GM23338 (cell line): ENCODE results near the gene ABHD17B. TPM values are rescaled to one million over a fixed set of nuclear protein-coding genes. Genes with fewer than 3 reads are reported as not detected.

Source experiments
- ATAC-seq: fragments of 200-7000 bp; cut with Tn5 transposase; 3 replicates; pipeline ENCODE4 v1.9.1; 2020
- DNase-seq: peaks from one replicate; pipeline ENCODE4 v3.0.0-alpha.2; 2015; ENCODE audit warnings: low spot score
- H2AFZ ChIP-seq: fragments of 200-600 bp; sonication (generic); 2 replicates; pipeline ENCODE4 v1.8.0; 2016; ENCODE audit warnings: antibody characterized with exemption, mild to moderate bottlenecking, moderate library complexity
- H3F3A ChIP-seq: fragments of 200-600 bp; sonication (generic); replicated peaks from 2 replicates; pipeline ENCODE4 v1.8.0; 2017; ENCODE audit warnings: antibody characterized with exemption, mixed run types, low read depth
- H3K27ac ChIP-seq: fragments of 200-600 bp; sonication (generic); 2 replicates; pipeline ENCODE4 v1.6.1; 2016; ENCODE audit warnings: low read depth
- H3K27me3 ChIP-seq: fragments of 200-600 bp; sonication (generic); 2 replicates; pipeline ENCODE4 v1.8.0; 2016; ENCODE audit warnings: mild to moderate bottlenecking, mixed run types, moderate library complexity; ENCODE audit not compliant: insufficient read depth
- H3K36me3 ChIP-seq: fragments of 200-600 bp; sonication (generic); 2 replicates; pipeline ENCODE4 v1.8.0; 2016; ENCODE audit warnings: mild to moderate bottlenecking; ENCODE audit not compliant: insufficient read depth
- H3K4me1 ChIP-seq: fragments of 200-600 bp; sonication (generic); 2 replicates; pipeline ENCODE4 v1.8.0; 2016; ENCODE audit warnings: mild to moderate bottlenecking, moderate library complexity; ENCODE audit not compliant: insufficient read depth
- H3K4me2 ChIP-seq: fragments of 200-600 bp; sonication (generic); 2 replicates; pipeline ENCODE4 v1.7.1; 2017; ENCODE audit warnings: mixed run types
- H3K4me3 ChIP-seq: fragments of 200-600 bp; sonication (generic); 2 replicates; pipeline ENCODE4 v1.6.1; 2016; ENCODE audit warnings: mixed run types
- H3K79me2 ChIP-seq: fragments of 200-600 bp; sonication (generic); replicated peaks from 2 replicates; pipeline ENCODE4 v1.8.0; 2017; ENCODE audit warnings: mild to moderate bottlenecking; ENCODE audit not compliant: insufficient read depth
- H3K9me2 ChIP-seq: fragments of 200-600 bp; sonication (generic); 2 replicates; pipeline ENCODE4 v1.8.0; 2017; ENCODE audit not compliant: insufficient read depth
- H4K20me1 ChIP-seq: fragments of 200-600 bp; sonication (generic); replicated peaks from 2 replicates; pipeline ENCODE4 v1.8.0; 2017; ENCODE audit warnings: mild to moderate bottlenecking; ENCODE audit not compliant: insufficient read depth
- H3K27ac Mint-ChIP-seq: 2 replicates; pipeline ENCODE4 v1.8.0; 2020; ENCODE audit warnings: inconsistent platforms, mild to moderate bottlenecking, moderate library complexity, mixed read lengths
- H3K27me3 Mint-ChIP-seq: 3 replicates; pipeline ENCODE4 v1.8.0; 2022; ENCODE audit warnings: low read depth, mild to moderate bottlenecking, moderate library complexity, mixed read lengths, inconsistent platforms; ENCODE audit not compliant: insufficient read depth, poor library complexity
- H3K36me3 Mint-ChIP-seq: 3 replicates; pipeline ENCODE4 v1.8.0; 2021; ENCODE audit warnings: low read depth, mild to moderate bottlenecking, inconsistent platforms, moderate library complexity, mixed read lengths
- H3K4me1 Mint-ChIP-seq: 3 replicates; pipeline ENCODE4 v1.8.0; 2020; ENCODE audit warnings: mild to moderate bottlenecking, inconsistent platforms, mixed read lengths
- H3K4me3 Mint-ChIP-seq: 3 replicates; pipeline ENCODE4 v1.8.0; 2021; ENCODE audit warnings: moderate library complexity, mild to moderate bottlenecking, inconsistent platforms, mixed read lengths
- H3K9me3 Mint-ChIP-seq: 3 replicates; pipeline ENCODE4 v1.8.0; 2020; ENCODE audit warnings: moderate library complexity, mild to moderate bottlenecking, inconsistent platforms, mixed read lengths
- CREB1 ChIP-seq: fragments of 250-450 bp; sonication (Bioruptor Pico); IDR thresholded peaks from 2 replicates; pipeline ENCODE4 v1.5.0; 2020; ENCODE audit warnings: low read depth, mild to moderate bottlenecking, moderate library complexity
- CTCF ChIP-seq, 2 experiments: fragments of 200-600 bp in 1 of 2; sonication (generic) in 1 of 2; conservative IDR thresholded peaks; 2 replicates each; pipeline versions ENCODE4 v1.5.1 to v1.6.1; 2016 to 2017; ENCODE audit warnings: antibody characterized with exemption in 2 of 2, low read depth in 2 of 2, mild to moderate bottlenecking in 2 of 2, moderate library complexity in 1 of 2
- EZH2 ChIP-seq: fragments of 200-600 bp; sonication (generic); IDR thresholded peaks from one replicate; pipeline ENCODE4 v1.8.0; 2017; ENCODE audit warnings: antibody characterized with exemption, mild to moderate bottlenecking, low read depth; ENCODE audit not compliant: unreplicated experiment
- EZH2phosphoT487 ChIP-seq: fragments of 200-600 bp; sonication (generic); IDR thresholded peaks from one replicate; pipeline ENCODE4 v1.8.1; 2018; ENCODE audit warnings: antibody characterized with exemption; ENCODE audit not compliant: unreplicated experiment
- JUNB ChIP-seq: IDR thresholded peaks from one replicate; pipeline ENCODE4 v1.6.1; 2016; ENCODE audit warnings: antibody characterized with exemption; ENCODE audit not compliant: unreplicated experiment
- NANOG ChIP-seq: IDR thresholded peaks from 2 replicates; pipeline ENCODE4 v1.6.1; 2016; ENCODE audit warnings: antibody characterized with exemption, borderline replicate concordance
- POLR2AphosphoS5 ChIP-seq: IDR thresholded peaks from 2 replicates; pipeline ENCODE4 v1.6.1; 2016; ENCODE audit warnings: antibody characterized with exemption, low read depth
- STAT1 ChIP-seq: IDR thresholded peaks from one replicate; pipeline ENCODE4 v1.6.1; 2016; ENCODE audit warnings: antibody characterized with exemption; ENCODE audit not compliant: unreplicated experiment
- ZNF114 ChIP-seq: fragments of 250-450 bp; sonication (Bioruptor Pico); IDR thresholded peaks from 2 replicates; pipeline ENCODE4 v1.5.0; 2020; ENCODE audit warnings: mild to moderate bottlenecking, moderate library complexity
- ZNF331 ChIP-seq: fragments of 250-450 bp; sonication (Bioruptor Pico); IDR thresholded peaks from 2 replicates; pipeline ENCODE4 v1.5.0; 2020; ENCODE audit warnings: low read depth, mild to moderate bottlenecking, moderate library complexity
- polyA plus RNA-seq: library from polyadenylated mRNA; unstranded; fragments of >200 nt; fragmentation: Nextera tagmentation; extraction: Ambion mirVana; gene quantifications from 2 replicates; pipeline ENCODE4 v1.2.1, GENCODE V29; 2016
- total RNA-seq: library from RNA; depleted of rRNA; stranded (reverse); fragments of >200 nt; shearing (Covaris generic); gene quantifications from 2 replicates; pipeline ENCODE4 v1.2.3, GENCODE V29; 2014
- TF ChIP-seq, protein P1 (sequence below): IDR thresholded peaks from one replicate; pipeline ENCODE4 v1.6.1; 2018; ENCODE audit warnings: antibody characterized with exemption; ENCODE audit not compliant: unreplicated experiment
- TF ChIP-seq, protein P2 (sequence below): IDR thresholded peaks from 2 replicates; pipeline ENCODE4 v1.6.1; 2016; ENCODE audit warnings: antibody characterized with exemption

Gene ABHD17B
- total and polyA plus RNA-seq, 2 experiments from 2014 or later, result 32.2 to 112 TPM

DNA sequence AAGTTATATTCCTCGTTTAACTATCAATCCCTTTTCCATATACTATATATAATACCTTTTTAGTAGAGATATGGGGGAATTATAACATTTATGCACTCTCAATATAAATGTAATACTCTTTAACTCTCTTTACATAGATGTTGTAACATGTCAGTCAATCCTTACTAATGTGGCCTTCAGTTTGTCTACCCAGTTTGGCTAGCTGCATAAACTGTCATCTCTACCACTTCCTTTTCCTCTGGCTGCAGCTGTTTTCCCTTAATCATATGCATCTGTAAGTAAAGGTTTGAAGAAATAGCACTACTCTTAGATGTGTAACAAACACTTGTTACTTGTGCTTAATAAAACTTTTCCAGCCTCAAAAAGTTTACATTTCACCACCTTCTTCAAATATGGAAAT, 13.4 kb downstream of the ABHD17B start (continued):
- TF ChIP-seq, protein P1, sequence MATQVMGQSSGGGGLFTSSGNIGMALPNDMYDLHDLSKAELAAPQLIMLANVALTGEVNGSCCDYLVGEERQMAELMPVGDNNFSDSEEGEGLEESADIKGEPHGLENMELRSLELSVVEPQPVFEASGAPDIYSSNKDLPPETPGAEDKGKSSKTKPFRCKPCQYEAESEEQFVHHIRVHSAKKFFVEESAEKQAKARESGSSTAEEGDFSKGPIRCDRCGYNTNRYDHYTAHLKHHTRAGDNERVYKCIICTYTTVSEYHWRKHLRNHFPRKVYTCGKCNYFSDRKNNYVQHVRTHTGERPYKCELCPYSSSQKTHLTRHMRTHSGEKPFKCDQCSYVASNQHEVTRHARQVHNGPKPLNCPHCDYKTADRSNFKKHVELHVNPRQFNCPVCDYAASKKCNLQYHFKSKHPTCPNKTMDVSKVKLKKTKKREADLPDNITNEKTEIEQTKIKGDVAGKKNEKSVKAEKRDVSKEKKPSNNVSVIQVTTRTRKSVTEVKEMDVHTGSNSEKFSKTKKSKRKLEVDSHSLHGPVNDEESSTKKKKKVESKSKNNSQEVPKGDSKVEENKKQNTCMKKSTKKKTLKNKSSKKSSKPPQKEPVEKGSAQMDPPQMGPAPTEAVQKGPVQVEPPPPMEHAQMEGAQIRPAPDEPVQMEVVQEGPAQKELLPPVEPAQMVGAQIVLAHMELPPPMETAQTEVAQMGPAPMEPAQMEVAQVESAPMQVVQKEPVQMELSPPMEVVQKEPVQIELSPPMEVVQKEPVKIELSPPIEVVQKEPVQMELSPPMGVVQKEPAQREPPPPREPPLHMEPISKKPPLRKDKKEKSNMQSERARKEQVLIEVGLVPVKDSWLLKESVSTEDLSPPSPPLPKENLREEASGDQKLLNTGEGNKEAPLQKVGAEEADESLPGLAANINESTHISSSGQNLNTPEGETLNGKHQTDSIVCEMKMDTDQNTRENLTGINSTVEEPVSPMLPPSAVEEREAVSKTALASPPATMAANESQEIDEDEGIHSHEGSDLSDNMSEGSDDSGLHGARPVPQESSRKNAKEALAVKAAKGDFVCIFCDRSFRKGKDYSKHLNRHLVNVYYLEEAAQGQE, result no peak
- TF ChIP-seq CTCF (conservative IDR thresholded peaks at IDR 0.05; ENCODE audit: low read depth in 2 of 2), result no peak
- TF ChIP-seq, protein P2, sequence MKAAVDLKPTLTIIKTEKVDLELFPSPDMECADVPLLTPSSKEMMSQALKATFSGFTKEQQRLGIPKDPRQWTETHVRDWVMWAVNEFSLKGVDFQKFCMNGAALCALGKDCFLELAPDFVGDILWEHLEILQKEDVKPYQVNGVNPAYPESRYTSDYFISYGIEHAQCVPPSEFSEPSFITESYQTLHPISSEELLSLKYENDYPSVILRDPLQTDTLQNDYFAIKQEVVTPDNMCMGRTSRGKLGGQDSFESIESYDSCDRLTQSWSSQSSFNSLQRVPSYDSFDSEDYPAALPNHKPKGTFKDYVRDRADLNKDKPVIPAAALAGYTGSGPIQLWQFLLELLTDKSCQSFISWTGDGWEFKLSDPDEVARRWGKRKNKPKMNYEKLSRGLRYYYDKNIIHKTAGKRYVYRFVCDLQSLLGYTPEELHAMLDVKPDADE, result no peak
- TF ChIP-seq EZH2phosphoT487, result no peak
- no peak for TF ChIP-seq NANOG
- TF ChIP-seq ZNF331, result no peak
- TF ChIP-seq STAT1, result no peak
- TF ChIP-seq EZH2, result no peak
- no peak for TF ChIP-seq POLR2AphosphoS5
- no peak for TF ChIP-seq CREB1
- no peak for TF ChIP-seq JUNB
- TF ChIP-seq ZNF114 (CRISPR knock-in tag), result no peak

GRCh38 chr9:71896761-71897160, 14.2 kb downstream of the ABHD17B start:
- Histone ChIP-seq H3K27me3 (no peaks in the 10 kb centered on the region), H3K4me2 (no peak overlapping the region), H3K27ac (no peak overlapping the region), H3K9me2 (no peaks in the 10 kb centered on the region), H2AFZ (no peak overlapping the region), H3K4me1 (peaks cover 60% of the 10 kb centered on the region), H3K4me3 (no peak overlapping the region), H4K20me1 (peaks cover 63% of the 10 kb centered on the region), H3K36me3 (no peaks in the 10 kb centered on the region), H3K79me2 (peaks cover 100% of the 10 kb centered on the region), H3F3A (no peaks in the 10 kb centered on the region)
- Mint-ChIP-seq H3K36me3 (peaks cover 16% of the 10 kb centered on the region; the same call in 2 of the 3 replicates), H3K27me3 (no peaks in the 10 kb centered on the region), H3K27ac (peak overlapping the region; percentile 40; the same call in 1 of the 2 replicates), H3K9me3 (no peaks in the 10 kb centered on the region), H3K4me1 (peaks cover 60% of the 10 kb centered on the region), H3K4me3 (no peak overlapping the region)
- ATAC-seq (no peak), DNase-seq (no peak)
- TF ChIP-seq JUNB, result no peak
- TF ChIP-seq, protein P2, result no peak
